Liver (tissue), 9 donors: ENCODE data around the gene FBXO8. TPM values are rescaled to one million over a fixed set of nuclear protein-coding genes. Genes with fewer than 3 reads are reported as not detected.

Source experiments
- DNase-seq: peaks from one replicate; pipeline ENCODE4 v3.0.0-alpha.2; 2017; ENCODE audit warnings: low spot score
- H3K27ac ChIP-seq, 2 donors: one replicate each; pipeline ENCODE4 v1.7.0; 2013; ENCODE audit warnings: inconsistent platforms in 2 of 2, low read length in 2 of 2, control low read depth in 1 of 2, low read depth in 1 of 2, mild to moderate bottlenecking in 1 of 2
- H3K27me3 ChIP-seq, 4 donors: one replicate each; pipeline versions ENCODE4 v1.6.1 to v1.7.0; 2013; ENCODE audit warnings: low read length in 3 of 4, inconsistent platforms in 1 of 4, mild to moderate bottlenecking in 1 of 4, moderate library complexity in 1 of 4; ENCODE audit not compliant: control insufficient read depth in 4 of 4, insufficient read depth in 4 of 4
- H3K36me3 ChIP-seq, 4 donors: one replicate each; pipeline versions ENCODE4 v1.6.1 to v1.7.0; 2013; ENCODE audit warnings: low read length in 3 of 4, mild to moderate bottlenecking in 3 of 4, low read depth in 1 of 4, moderate library complexity in 1 of 4; ENCODE audit not compliant: control insufficient read depth in 4 of 4, insufficient read depth in 3 of 4
- H3K4me1 ChIP-seq, 4 donors: one replicate each; pipeline versions ENCODE4 v1.6.1 to v1.7.0; 2013; ENCODE audit warnings: low read length in 3 of 4, mild to moderate bottlenecking in 3 of 4, moderate library complexity in 1 of 4; ENCODE audit not compliant: control insufficient read depth in 4 of 4, insufficient read depth in 4 of 4
- H3K4me3 ChIP-seq, 3 donors: one replicate each; pipeline versions ENCODE4 v1.6.1 to v1.7.0; 2013; ENCODE audit warnings: low read length in 3 of 3, control low read depth in 1 of 3, low read depth in 1 of 3, mild to moderate bottlenecking in 1 of 3
- H3K9ac ChIP-seq, 2 donors: one replicate each; pipeline ENCODE4 v1.7.0; 2013; ENCODE audit warnings: low read length in 2 of 2, mild to moderate bottlenecking in 2 of 2, moderate library complexity in 2 of 2, control low read depth in 1 of 2, low read depth in 1 of 2
- H3K9me3 ChIP-seq, 4 donors: one replicate each; pipeline versions ENCODE4 v1.6.1 to v1.7.0; 2013; ENCODE audit warnings: low read length in 3 of 4; ENCODE audit not compliant: control insufficient read depth in 4 of 4
- ATF3 ChIP-seq: IDR thresholded peaks from 2 replicates; pipeline ENCODE4 v1.6.1; 2016; ENCODE audit warnings: antibody characterized with exemption
- CTCF ChIP-seq: fragments of 150-350 bp; IDR thresholded peaks from 2 replicates; pipeline ENCODE4 v1.5.1; 2017; ENCODE audit warnings: improper control_type of control experiment, low read depth, low read length; ENCODE audit not compliant: missing input control
- EGR1 ChIP-seq, 2 donors: IDR thresholded peaks; 2 replicates each; pipeline ENCODE4 v1.6.1; 2016 to 2018; ENCODE audit warnings: antibody characterized with exemption in 2 of 2, low read depth in 2 of 2
- FOXA1 ChIP-seq: IDR thresholded peaks from 2 replicates; pipeline ENCODE4 v1.6.1; 2016; ENCODE audit warnings: antibody characterized with exemption
- FOXA2 ChIP-seq: IDR thresholded peaks from 2 replicates; pipeline ENCODE4 v1.6.1; 2016; ENCODE audit warnings: antibody characterized with exemption
- GABPA ChIP-seq, 2 donors: IDR thresholded peaks in 1 of 2; conservative IDR thresholded peaks in 1 of 2; 2 replicates each; pipeline ENCODE4 v1.6.1; 2016; ENCODE audit warnings: antibody characterized with exemption in 2 of 2, mild to moderate bottlenecking in 1 of 2, moderate library complexity in 1 of 2
- HNF4A ChIP-seq, 2 donors: conservative IDR thresholded peaks; 2 replicates each; pipeline ENCODE4 v1.6.1; 2016; ENCODE audit warnings: antibody characterized with exemption in 2 of 2, mild to moderate bottlenecking in 2 of 2
- HNF4G ChIP-seq: IDR thresholded peaks from 2 replicates; pipeline ENCODE4 v1.6.1; 2016; ENCODE audit warnings: antibody characterized with exemption
- JUND ChIP-seq, 2 donors: IDR thresholded peaks; 2 replicates each; pipeline ENCODE4 v1.6.1; 2016; ENCODE audit warnings: antibody characterized with exemption in 2 of 2
- NR2F2 ChIP-seq: IDR thresholded peaks from 2 replicates; pipeline ENCODE4 v1.6.1; 2016; ENCODE audit warnings: antibody characterized with exemption
- REST ChIP-seq: IDR thresholded peaks from 2 replicates; pipeline ENCODE4 v1.6.1; 2016; ENCODE audit warnings: antibody characterized with exemption, mild to moderate bottlenecking
- RXRA ChIP-seq, 2 donors: IDR thresholded peaks; 2 replicates each; pipeline ENCODE4 v1.6.1; 2017 to 2018; ENCODE audit warnings: antibody characterized with exemption in 2 of 2, mild to moderate bottlenecking in 1 of 2
- SP1 ChIP-seq: IDR thresholded peaks from 2 replicates; pipeline ENCODE4 v1.6.1; 2018; ENCODE audit warnings: antibody characterized with exemption, mild to moderate bottlenecking
- TAF1 ChIP-seq: conservative IDR thresholded peaks from 2 replicates; pipeline ENCODE4 v1.6.1; 2016; ENCODE audit warnings: antibody characterized with exemption, mild to moderate bottlenecking
- YY1 ChIP-seq: IDR thresholded peaks from 2 replicates; pipeline ENCODE4 v1.6.1; 2016; ENCODE audit warnings: antibody characterized with exemption, mild to moderate bottlenecking
- WGBS: extraction: QIAGEN DNeasy Blood & Tissue Kit; methylation state at CpG from one replicate; pipeline ENCODE4 v1.1.7; 2013; 5-methylcytosine and 5-hydroxymethylcytosine counted together
- polyA plus RNA-seq, 2 donors: library from polyadenylated mRNA; stranded (reverse) in 1 of 2; unstranded in 1 of 2; fragments of 200-250 nt in 1 of 2; fragments of >200 nt in 1 of 2; fragmentation: Nextera tagmentation in 1 of 2; extraction: Ambion mirVana in 1 of 2; gene quantifications; one replicate each; pipeline versions ENCODE4 v1.2.1 to v1.2.3, GENCODE V29; 2013 to 2015
- total RNA-seq, 2 donors: library from RNA; depleted of rRNA; stranded (reverse); fragments of >200 nt; gene quantifications; one replicate each; pipeline ENCODE4 v1.2.3, GENCODE V29; 2014
- TF ChIP-seq, protein P1 (sequence below): IDR thresholded peaks from 2 replicates; pipeline ENCODE4 v1.6.1; 2016; ENCODE audit warnings: antibody characterized with exemption
- TF ChIP-seq, protein P2 (sequence below): IDR thresholded peaks from 2 replicates; pipeline ENCODE4 v1.6.1; 2016; ENCODE audit warnings: antibody characterized with exemption
- donor health status: healthy.
- donor health status: healthy.
- donor health status: healthy.
- donor health status: healthy.
- donor health status: healthy.

FBXO8 gene
- total and polyA plus RNA-seq, 4 donors = 15.0 to 56.1 (median 35.1) TPM

DNA sequence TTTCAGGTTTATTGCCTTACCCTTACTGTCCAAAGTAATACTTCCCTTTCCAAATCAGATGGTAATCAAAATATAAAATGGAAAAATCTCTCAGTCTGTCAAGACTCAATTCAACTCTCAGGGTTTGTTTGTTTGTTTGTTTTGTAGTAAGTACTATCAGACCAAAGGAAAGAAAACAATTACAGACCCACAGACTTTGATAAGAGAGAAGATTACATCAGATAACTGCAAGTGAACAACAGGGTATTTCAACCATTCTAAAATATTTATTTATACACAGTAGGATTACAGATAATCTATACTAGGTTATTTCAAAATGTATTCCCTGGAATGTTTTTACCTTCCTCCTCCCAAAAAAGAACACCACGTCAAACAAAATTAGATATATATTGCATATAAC is 28.9 kb downstream of the FBXO8 start:
- no peaks in the 10 kb centered on the region for H3K9me3 ChIP-seq
- H3K4me3 ChIP-seq = no peak overlapping the region
- WGBS = 94% methylated on average over 1 of the region's 1 CpG
- peaks cover 0 to under 1% (median 0%) of the 10 kb centered on the region in 4 donors for H3K4me1 ChIP-seq
- peaks cover 0 to 5% (median 0%) of the 10 kb centered on the region in 4 donors for H3K36me3 ChIP-seq
- no peak for DNase-seq
- no peak overlapping the region for H3K9ac ChIP-seq
- no peak overlapping the region for H3K27ac ChIP-seq
- no peak for TF ChIP-seq HNF4G
- no peak for TF ChIP-seq TAF1
- TF ChIP-seq FOXA2 = no peak
- TF ChIP-seq RXRA (IDR thresholded peaks at IDR 0.05) = no peak
- no peak for TF ChIP-seq YY1
- TF ChIP-seq HNF4A (conservative IDR thresholded peaks at IDR 0.05) = no peak
- TF ChIP-seq GABPA (IDR thresholded peaks at IDR 0.05 in 1 of 2, conservative IDR thresholded peaks at IDR 0.05 in 1 of 2) = no peak
- no peak for TF ChIP-seq NR2F2
- TF ChIP-seq SP1 = no peak
- no peaks in the 10 kb centered on the region for H3K27me3 ChIP-seq

DNA sequence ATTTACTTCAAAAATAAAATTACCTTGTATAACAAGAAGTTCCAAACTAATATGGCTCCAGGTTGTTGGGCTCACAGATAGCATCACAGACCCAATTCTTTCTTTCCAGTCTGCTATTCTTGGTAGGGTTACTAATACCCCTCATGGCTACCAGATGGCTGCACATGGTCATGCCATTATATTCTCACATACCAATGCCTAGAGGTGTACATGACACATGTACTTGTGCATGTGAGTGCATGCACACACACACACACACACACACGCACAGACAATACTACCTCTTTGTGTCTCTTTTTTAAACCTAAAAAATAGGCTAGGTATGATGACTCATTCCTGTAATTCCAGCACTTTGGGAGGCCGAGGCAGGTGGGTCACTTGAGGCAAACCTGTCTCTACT is 31.1 kb downstream of the FBXO8 start:
- TF ChIP-seq JUND (IDR thresholded peaks at IDR 0.05) = no peak
- TF ChIP-seq REST = no peak
- TF ChIP-seq SP1 = no peak
- TF ChIP-seq NR2F2 = no peak
- TF ChIP-seq, protein P1, sequence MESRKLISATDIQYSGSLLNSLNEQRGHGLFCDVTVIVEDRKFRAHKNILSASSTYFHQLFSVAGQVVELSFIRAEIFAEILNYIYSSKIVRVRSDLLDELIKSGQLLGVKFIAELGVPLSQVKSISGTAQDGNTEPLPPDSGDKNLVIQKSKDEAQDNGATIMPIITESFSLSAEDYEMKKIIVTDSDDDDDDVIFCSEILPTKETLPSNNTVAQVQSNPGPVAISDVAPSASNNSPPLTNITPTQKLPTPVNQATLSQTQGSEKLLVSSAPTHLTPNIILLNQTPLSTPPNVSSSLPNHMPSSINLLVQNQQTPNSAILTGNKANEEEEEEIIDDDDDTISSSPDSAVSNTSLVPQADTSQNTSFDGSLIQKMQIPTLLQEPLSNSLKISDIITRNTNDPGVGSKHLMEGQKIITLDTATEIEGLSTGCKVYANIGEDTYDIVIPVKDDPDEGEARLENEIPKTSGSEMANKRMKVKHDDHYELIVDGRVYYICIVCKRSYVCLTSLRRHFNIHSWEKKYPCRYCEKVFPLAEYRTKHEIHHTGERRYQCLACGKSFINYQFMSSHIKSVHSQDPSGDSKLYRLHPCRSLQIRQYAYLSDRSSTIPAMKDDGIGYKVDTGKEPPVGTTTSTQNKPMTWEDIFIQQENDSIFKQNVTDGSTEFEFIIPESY = no peak
- no peak for TF ChIP-seq FOXA1
- TF ChIP-seq EGR1 (IDR thresholded peaks at IDR 0.05; ENCODE audit: low read depth in 2 of 2) = no peak
- no peak for TF ChIP-seq HNF4A (conservative IDR thresholded peaks at IDR 0.05)
- no peak for TF ChIP-seq FOXA2
- TF ChIP-seq ATF3 = no peak
- TF ChIP-seq, protein P2, sequence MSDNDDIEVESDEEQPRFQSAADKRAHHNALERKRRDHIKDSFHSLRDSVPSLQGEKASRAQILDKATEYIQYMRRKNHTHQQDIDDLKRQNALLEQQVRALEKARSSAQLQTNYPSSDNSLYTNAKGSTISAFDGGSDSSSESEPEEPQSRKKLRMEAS = no peak
- TF ChIP-seq CTCF = no peak
- TF ChIP-seq TAF1 = no peak
- no peak for TF ChIP-seq GABPA (IDR thresholded peaks at IDR 0.05 in 1 of 2, conservative IDR thresholded peaks at IDR 0.05 in 1 of 2)
- no peak for TF ChIP-seq RXRA (IDR thresholded peaks at IDR 0.05)
- H3K9ac ChIP-seq = no peak overlapping the region

More for the DNA sequence above, 31.1 kb downstream of the FBXO8 start:
- Histone ChIP-seq H3K27me3 (no peaks in the 10 kb centered on the region), H3K27ac (no peak overlapping the region), H3K4me3 (no peak overlapping the region), H3K9me3 (no peaks in the 10 kb centered on the region), H3K4me1 (no peaks in the 10 kb centered on the region), H3K36me3 (peaks cover 0 to 2% (median 0%) of the 10 kb centered on the region in 4 donors)
- DNase-seq = no peak
- WGBS = 51% methylated on average over 2 of the region's 2 CpGs
